GM12872 (cell line): ENCODE data around the gene NADK.

Experiments used
- TF ChIP-seq, protein P1 (sequence below): IDR thresholded peaks from 3 replicates; pipeline ENCODE4 v1.5.1; 2011; ENCODE audit warnings: low read depth, mild to moderate bottlenecking, low read length, moderate library complexity; ENCODE audit not compliant: insufficient read depth

Gene NADK

DNA sequence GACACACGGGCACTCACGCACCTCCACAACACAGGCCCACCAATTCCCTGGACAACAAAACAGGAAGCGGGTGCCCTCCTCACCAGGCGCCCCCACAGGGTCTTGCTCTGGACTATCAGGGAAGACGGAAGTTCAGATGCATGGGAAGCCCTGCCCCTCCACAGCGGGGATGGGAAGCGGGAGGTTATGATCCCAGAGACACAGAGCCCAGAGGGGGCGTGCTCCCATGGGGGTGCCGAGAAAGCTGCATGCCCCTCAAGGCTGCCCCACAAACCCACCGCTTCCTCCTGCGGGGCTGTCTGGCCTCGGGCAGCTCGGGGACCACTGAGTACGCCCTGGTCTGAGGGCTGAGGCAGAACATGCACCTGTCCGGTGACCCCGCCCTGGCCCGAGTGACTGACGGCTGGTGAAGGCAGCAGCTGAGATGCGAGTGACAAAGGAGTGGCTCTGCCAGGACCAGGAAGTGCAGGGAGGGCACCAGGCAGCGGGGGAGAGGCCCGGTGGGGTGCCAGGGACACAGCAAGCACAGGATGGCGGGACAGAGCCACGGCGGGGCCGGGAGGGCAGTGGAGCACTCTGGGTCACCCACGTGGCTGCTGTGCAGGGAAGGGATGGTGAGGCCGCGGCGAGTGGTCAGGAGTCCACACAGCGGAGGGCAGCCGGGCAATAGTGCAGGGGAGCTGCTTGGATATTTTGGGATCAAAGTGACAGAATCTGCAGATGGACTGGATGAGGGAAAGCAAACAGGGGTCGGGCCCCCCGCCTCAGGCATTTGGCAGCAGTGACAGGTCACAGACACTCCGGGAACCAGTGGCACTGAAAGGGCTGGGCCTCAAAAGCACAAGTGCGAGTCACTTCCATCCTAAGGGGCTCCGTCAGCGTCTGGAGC lies 18.6 kb downstream of the NADK start:
- TF ChIP-seq, protein P1, sequence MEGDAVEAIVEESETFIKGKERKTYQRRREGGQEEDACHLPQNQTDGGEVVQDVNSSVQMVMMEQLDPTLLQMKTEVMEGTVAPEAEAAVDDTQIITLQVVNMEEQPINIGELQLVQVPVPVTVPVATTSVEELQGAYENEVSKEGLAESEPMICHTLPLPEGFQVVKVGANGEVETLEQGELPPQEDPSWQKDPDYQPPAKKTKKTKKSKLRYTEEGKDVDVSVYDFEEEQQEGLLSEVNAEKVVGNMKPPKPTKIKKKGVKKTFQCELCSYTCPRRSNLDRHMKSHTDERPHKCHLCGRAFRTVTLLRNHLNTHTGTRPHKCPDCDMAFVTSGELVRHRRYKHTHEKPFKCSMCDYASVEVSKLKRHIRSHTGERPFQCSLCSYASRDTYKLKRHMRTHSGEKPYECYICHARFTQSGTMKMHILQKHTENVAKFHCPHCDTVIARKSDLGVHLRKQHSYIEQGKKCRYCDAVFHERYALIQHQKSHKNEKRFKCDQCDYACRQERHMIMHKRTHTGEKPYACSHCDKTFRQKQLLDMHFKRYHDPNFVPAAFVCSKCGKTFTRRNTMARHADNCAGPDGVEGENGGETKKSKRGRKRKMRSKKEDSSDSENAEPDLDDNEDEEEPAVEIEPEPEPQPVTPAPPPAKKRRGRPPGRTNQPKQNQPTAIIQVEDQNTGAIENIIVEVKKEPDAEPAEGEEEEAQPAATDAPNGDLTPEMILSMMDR, result no peak

DNA sequence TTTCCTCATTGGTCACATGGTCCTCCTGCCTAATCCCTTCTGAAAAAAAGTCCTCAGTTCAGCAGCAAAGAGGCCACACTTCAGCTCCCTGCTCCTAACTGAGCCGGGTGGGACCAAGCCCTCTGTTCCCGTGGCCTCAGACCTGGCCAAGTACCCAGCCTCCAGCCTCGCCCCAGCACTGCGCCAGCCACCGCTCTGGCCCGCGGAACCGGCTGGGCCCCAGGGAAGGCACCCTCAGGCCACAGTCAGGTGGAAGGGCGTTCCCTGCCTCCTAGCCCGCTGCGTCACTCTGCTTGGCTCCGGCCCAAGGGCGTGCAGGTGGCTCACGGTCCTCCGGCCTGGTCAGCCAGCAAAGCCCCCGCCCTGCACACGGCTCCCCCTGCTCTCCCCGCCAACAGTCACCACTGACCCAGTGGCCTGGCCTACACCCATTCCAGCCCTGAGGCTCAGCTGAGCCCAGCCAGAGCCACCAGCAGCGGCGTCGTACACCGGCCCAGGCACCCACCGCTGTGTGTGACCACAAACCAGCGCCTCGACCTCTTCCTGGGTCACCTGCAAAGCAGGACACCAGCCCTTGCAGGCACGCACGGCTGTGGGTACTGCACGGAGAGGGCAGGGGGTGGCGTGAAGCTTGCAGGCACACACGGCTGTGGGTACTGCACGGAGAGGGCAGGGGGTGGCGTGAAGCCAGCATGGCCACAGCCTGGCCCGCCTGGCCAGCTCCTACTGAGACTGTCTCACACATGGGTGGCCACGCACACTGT lies 19.4 kb downstream of the NADK start:
- TF ChIP-seq, protein P1, result no peak

DNA sequence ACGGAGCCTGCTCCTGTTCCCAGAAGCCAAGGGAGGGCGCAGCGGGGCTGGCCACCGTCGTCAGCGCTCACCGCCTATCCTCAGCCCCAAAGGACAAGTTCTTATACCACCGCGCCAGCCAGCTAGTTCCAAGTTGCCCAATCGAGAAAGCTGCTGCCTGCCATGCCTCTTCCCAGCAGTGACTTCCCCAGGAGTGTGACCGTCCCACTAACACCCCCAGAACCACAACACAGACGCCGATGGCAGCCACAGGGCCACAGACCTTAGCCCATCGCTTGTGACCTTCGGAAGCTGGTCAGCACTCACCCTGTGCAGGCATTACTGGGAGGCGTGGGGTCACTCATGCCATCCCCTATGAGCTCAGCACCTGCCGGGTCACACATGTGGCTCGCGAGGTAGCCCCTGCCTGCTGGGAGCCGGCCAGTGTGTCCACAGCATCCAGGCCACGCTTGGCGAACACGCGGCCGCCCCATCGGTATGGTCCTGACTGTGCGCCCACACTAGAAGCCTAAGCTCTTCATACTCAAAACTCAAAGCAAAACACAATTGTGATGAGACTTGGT lies 20.1 kb downstream of the NADK start:
- TF ChIP-seq, protein P1, result no peak

DNA sequence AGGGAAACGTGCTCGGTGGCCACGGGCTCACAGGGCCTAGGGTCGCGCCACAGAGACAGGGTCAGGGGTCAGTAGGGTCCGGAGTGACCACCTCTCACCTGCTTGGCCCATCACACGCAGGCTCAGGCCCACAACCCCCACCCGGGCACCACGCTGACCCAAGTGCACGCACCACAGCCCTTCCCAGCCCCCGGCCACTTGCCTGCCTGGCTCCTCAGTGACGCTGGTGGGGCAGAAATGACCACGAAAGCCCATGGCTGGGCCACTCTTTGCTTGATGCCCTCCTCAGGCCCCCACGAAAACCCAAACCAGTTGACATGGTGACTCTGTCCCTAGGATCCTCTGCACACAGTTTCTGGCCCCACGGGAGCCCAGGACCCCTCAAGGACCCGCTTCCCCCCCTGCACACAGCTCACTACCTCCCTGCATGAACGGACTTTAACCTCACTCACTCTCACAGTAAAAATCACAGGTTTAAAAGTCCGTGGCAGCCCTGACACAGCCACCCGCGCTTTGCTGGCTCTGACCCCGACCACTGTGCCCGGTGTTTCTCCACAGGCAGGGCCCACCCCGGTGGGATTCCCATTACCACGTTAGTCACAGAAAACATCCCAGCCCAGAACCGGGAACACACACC lies 20.7 kb downstream of the NADK start:
- TF ChIP-seq, protein P1, result no peak

DNA sequence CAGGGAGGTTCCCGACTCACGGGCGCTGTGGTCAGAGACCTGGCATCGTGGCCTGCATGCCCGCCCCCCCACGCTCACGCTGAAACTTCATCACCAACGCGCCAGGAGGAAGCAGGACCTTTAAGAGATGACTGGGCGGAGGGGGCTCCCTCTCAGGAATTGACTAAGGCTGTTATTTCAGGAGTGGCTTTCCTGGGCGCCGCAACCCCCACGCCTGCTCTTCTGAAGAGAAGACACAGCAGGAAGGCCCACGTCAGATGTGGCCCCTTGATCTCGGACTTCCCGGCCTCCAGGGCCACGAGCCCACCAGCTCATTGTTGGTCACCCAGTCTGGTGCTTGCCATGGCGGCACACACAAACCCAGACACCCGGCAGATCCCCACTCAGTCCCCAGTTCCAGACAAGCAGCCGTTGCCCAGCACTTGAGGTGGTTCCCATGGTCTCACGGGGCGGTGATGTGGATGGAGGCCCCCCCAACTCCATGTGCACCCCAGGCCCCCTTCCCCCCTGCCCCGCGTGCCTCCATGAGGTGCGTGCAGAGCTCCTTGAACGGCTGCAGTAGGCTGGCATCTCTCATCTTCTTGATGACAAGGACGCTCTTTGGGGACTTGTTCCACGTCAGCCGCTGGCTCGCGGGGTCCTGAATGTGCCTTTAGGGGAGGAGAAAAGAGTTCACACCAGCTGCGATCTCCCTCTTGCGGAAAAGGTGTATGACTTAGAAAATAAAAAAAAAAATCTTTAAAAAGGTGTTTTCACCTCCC lies 21.4 kb downstream of the NADK start:
- TF ChIP-seq, protein P1, result no peak

DNA sequence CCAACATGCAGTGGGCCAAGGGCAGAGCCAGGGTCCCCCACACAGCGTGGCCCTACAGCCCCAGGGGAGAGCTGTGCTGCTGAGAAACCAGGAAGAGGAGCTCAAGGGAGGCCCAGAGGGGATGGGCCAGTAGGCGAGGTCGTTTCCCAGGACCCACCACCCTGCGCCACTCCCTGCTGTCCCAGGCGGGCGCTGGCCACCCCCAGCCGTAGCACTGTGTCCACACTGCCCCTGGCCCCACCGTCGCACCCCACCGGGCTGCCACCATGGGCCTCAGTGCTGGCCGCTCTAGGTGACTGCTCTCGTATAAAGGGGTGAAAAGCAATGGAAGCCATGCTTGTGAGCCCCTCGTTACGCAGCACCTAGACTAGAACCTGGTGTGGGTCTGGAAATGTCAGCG lies 22.4 kb downstream of the NADK start:
- TF ChIP-seq, protein P1, result no peak
